Right atrium auricular region (tissue), 2 donors: ENCODE measurements around the gene PI4KB. TPM values are rescaled to one million over a fixed set of nuclear protein-coding genes. Genes with fewer than 3 reads are reported as not detected.

Experiments
- DNase-seq: peaks from one replicate; pipeline ENCODE4 v3.0.0-alpha.2; 2019; ENCODE audit warnings: low spot score
- H3K27ac ChIP-seq, 2 donors: fragments of 200-600 bp; sonication (generic); 1 replicate in 1 of 2; 2 replicates in 1 of 2; pipeline ENCODE4 v1.5.1; 2016 to 2019
- H3K27me3 ChIP-seq, 2 donors: fragments of 200-600 bp; sonication (generic); one replicate each; pipeline versions ENCODE4 v1.5.1 to v1.6.0; 2017 to 2019
- H3K36me3 ChIP-seq: fragments of 200-600 bp; sonication (generic); one replicate; pipeline ENCODE4 v1.5.1; 2016
- H3K4me1 ChIP-seq, 2 donors: fragments of 200-600 bp; sonication (generic); one replicate each; pipeline versions ENCODE4 v1.5.1 to v1.6.0; 2017 to 2019
- H3K4me3 ChIP-seq, 2 donors: fragments of 200-600 bp; sonication (generic); 1 replicate in 1 of 2; 2 replicates in 1 of 2; pipeline ENCODE4 v1.5.1; 2017 to 2019; ENCODE audit warnings: mild to moderate bottlenecking in 1 of 2, moderate library complexity in 1 of 2
- H3K9me3 ChIP-seq, 2 donors: fragments of 200-600 bp; sonication (generic); one replicate each; pipeline ENCODE4 v1.5.1; 2019
- total RNA-seq, 2 donors: library from RNA; depleted of rRNA; stranded (reverse); fragments of >200 nt; gene quantifications; one replicate each; pipeline ENCODE4 v1.1.0, GENCODE V29; 2016
- TF ChIP-seq, protein P1 (sequence below), 2 donors: fragments of 200-600 bp; sonication (generic); IDR thresholded peaks; one replicate each; pipeline ENCODE4 v1.5.1; 2019; ENCODE audit warnings: antibody characterized with exemption in 2 of 2

The PI4KB gene
- total RNA-seq, 2 donors from 2014 or later, result 46.5 to 61.8 TPM

DNA sequence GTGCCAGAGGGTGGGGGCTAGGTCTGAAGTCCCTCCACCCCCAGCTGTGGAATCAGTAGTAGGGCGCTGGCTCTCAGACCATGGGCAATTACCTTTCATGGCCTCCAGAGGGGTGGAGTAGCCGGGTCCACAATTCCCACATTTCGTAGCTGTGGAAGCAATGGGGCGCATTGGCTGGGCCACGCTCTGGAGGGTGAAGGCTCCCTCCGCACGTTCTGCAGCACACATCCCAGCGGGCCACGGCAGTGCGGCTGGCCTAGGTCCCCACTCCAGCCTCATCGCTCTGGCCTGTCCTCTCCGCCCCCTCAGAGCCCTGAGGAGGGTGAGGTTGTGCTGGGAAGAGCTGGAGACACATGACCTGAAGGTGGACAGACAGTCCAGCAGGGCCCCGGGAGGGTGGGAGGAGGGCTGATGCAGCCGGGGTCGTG lies 42.4 kb upstream of the PI4KB start:
- Histone ChIP-seq H3K27me3 (no peaks in the 10 kb centered on the region), H3K27ac (peak overlapping the region; percentile 78 to 79), H3K36me3 (peaks cover 17% of the 10 kb centered on the region), H3K4me1 (peaks cover 0 to 64% of the 10 kb centered on the region in 2 donors), H3K4me3 (no peak overlapping the region), H3K9me3 (no peaks in the 10 kb centered on the region)
- TF ChIP-seq, protein P1, sequence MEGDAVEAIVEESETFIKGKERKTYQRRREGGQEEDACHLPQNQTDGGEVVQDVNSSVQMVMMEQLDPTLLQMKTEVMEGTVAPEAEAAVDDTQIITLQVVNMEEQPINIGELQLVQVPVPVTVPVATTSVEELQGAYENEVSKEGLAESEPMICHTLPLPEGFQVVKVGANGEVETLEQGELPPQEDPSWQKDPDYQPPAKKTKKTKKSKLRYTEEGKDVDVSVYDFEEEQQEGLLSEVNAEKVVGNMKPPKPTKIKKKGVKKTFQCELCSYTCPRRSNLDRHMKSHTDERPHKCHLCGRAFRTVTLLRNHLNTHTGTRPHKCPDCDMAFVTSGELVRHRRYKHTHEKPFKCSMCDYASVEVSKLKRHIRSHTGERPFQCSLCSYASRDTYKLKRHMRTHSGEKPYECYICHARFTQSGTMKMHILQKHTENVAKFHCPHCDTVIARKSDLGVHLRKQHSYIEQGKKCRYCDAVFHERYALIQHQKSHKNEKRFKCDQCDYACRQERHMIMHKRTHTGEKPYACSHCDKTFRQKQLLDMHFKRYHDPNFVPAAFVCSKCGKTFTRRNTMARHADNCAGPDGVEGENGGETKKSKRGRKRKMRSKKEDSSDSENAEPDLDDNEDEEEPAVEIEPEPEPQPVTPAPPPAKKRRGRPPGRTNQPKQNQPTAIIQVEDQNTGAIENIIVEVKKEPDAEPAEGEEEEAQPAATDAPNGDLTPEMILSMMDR (IDR thresholded peaks at IDR 0.05), result no peak
- DNase-seq, result no peak

DNA sequence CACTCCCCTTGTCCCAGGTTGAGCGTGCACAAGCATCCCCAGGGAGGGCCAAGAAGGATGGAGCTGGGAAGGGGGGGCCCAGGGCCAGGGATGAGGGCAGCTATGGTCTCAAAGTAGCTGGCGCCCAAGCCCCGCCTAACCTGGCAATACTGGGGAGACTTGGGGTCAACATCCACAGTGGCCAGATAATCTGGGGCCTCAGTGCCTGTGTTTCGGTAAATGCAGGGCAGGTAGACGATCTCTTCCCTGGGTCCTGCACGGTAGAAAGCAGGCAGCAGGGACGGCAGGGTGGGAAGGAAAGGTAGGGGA lies 42.0 kb upstream of the PI4KB start:
- H3K27ac ChIP-seq, result no peak overlapping the region

DNA sequence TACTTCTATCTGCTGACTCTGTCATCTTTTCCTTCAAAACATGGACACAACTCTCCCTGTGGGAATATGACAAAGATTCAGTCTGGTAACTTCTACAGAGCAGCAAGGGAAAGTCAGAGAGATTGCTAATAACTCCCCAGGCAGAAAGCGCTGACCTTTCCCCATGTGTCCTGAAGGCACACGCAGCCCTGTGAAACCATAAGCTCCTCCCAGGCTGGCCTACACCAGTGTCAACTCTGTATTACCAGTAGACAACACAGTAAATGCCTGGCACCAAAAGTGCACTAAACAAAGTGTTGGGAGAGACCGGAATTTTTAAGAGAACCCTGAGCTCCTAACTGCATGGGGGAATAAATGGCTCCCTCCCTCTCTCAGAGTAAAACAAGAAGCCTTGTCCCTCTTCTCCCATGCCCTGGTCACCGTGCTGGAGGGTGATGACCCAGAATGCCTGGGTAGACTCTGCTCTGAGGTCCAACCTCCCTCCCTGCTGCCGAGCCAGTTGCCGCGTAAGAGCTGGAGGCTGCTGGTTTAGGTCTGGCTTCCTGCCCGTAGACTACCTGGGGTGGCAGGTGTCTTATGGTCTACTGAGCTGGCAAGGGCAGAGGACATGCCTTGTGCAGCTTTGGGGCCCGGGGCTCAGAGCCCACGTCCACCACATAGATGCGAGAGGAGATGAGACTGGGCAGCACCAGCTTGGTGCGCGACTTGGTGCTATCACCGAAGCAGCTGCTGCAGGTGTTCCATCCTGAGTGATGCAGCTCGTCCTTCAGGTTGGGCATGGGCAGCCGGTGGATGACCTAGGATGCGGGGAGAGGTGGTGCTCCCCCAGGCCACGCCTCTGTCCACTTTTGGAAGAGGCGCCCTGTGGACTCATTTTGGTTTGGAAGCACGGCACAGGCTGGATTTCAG lies 41.4 kb upstream of the PI4KB start:
- TF ChIP-seq, protein P1 (IDR thresholded peaks at IDR 0.05), result no peak
- H3K36me3 ChIP-seq, result peaks cover 25% of the 10 kb centered on the region
- H3K4me3 ChIP-seq, result no peak overlapping the region
- H3K4me1 ChIP-seq, result peaks cover 0 to 63% of the 10 kb centered on the region in 2 donors
- peak overlapping the region in 1 of 2 donors; percentile 76 for H3K27ac ChIP-seq
- H3K9me3 ChIP-seq, result no peaks in the 10 kb centered on the region
- H3K27me3 ChIP-seq, result no peaks in the 10 kb centered on the region
- no peak for DNase-seq

More for the DNA sequence above, 42.0 kb upstream of the PI4KB start:
- H3K9me3 ChIP-seq, result no peaks in the 10 kb centered on the region
- no peak overlapping the region for H3K4me3 ChIP-seq
- no peaks in the 10 kb centered on the region for H3K27me3 ChIP-seq
- peaks cover 0 to 64% of the 10 kb centered on the region in 2 donors for H3K4me1 ChIP-seq
- peaks cover 21% of the 10 kb centered on the region for H3K36me3 ChIP-seq
- DNase-seq, result no peak
- TF ChIP-seq, protein P1 (IDR thresholded peaks at IDR 0.05), result no peak

DNA sequence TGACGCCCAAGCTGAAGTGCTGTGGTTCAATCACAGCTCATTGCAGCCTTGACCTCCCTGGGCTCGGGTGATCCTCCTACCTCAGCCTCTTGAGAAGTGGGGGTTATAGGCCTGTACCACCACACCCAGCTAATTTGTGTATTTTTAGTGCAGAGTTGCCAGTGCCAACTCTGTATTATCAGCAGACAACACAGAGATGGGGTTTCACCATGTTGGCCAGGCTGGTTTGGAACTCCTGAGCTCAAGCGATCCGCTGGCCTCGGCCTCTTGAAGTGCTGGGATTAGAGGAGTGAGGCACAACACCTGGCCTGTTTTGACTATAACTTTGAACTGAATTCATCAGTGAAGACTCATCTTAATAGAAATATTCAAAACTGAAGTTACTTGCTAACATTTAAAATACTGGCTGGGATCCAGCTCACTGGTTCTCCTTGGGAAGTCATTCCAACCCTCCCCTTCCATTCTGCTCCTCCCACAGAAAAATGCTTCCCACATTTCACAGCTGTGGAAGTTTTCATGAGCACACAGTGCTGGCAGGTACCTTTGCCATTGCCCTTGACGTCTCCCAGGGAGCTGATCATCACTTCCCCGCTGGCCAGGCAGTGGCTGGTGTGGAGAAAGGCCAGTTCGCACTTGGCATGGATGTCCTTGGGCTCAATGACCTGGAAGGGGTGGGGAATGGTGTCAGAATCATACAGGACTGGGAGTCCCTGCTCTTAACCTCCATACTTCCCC lies 40.6 kb upstream of the PI4KB start:
- no peak for DNase-seq
- H3K36me3 ChIP-seq, result peaks cover 25% of the 10 kb centered on the region

DNA sequence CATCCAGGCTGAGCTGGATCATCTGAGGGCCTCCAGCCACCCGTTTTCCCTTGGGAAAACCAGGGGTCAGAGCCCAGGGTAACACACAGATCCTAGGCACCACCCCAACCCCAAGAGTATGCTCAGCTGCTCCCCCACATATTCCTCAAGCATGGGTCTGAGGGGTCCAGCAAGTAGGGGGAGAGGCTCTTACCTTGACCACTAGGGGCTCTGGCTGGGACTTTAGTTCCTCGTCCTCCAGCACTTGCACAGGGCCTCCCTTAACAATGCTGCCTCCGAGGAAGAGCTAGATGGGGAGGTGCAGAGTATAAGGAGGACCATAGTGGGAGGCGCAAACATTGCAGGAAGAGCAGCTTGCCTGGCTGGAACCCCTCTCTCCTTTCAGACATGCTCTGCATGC lies 37.8 kb upstream of the PI4KB start:
- no peak for DNase-seq
- H3K4me1 ChIP-seq, result peaks cover 0 to 26% of the 10 kb centered on the region in 2 donors
- peaks cover 25% of the 10 kb centered on the region for H3K36me3 ChIP-seq
- H3K9me3 ChIP-seq, result no peaks in the 10 kb centered on the region
- TF ChIP-seq, protein P1 (IDR thresholded peaks at IDR 0.05), result no peak
- no peak overlapping the region for H3K27ac ChIP-seq
- no peaks in the 10 kb centered on the region for H3K27me3 ChIP-seq
- no peak overlapping the region for H3K4me3 ChIP-seq

More for the DNA sequence above, 40.6 kb upstream of the PI4KB start:
- H3K27me3 ChIP-seq, result no peaks in the 10 kb centered on the region
- no peak overlapping the region for H3K4me3 ChIP-seq
- H3K27ac ChIP-seq, result peak overlapping the region; percentile 49 to 76
- H3K9me3 ChIP-seq, result no peaks in the 10 kb centered on the region
- TF ChIP-seq, protein P1 (IDR thresholded peaks at IDR 0.05), result no peak
- peaks cover 0 to 55% of the 10 kb centered on the region in 2 donors for H3K4me1 ChIP-seq
